Stomach (tissue), 4 donors: ENCODE results near the gene PKP4.

Experiments used
- EP300 ChIP-seq: sonication (generic); formaldehyde crosslinking; IDR thresholded peaks from one replicate; pipeline ENCODE4 v1.6.1; 2017; ENCODE audit warnings: antibody characterized with exemption
- POLR2A ChIP-seq, 4 donors: fragments of 450-650 bp; IDR thresholded peaks; one replicate each; pipeline ENCODE4 v1.6.1; 2016; ENCODE audit warnings: antibody characterized with exemption in 4 of 4, control low read depth in 2 of 4, mild to moderate bottlenecking in 1 of 4, moderate library complexity in 1 of 4
- POLR2AphosphoS5 ChIP-seq, 3 donors: sonication (generic); formaldehyde crosslinking; IDR thresholded peaks; one replicate each; pipeline ENCODE4 v1.6.1; 2016; ENCODE audit warnings: antibody characterized with exemption in 3 of 3
- TF ChIP-seq, protein P1 (sequence below), 7 experiments: fragments of 450-650 bp in 4 of 7; fragments of 200-600 bp in 3 of 7; sonication (generic) in 3 of 7; IDR thresholded peaks; one replicate each; pipeline ENCODE4 v1.5.1; 2016 to 2019; ENCODE audit warnings: antibody characterized with exemption in 7 of 7, control low read depth in 2 of 7, mild to moderate bottlenecking in 1 of 7

DNA sequence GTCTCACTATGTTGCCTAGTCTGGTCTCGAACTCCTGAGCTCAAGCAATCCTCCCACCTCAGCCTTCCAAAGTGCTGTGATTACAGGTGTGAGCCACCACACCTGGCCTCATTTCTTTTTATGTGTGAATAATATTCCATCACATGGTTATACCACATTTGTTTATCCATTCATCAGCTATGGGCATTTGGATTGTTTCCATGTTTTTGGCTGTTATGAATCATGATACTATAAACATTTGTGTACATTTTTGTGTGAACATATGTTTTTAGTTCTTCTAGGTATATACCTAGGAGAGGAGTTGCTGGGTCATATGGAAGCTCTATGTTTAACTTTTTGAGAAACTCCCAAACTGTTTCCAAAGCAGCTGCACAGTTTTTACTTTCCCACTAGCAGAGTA, 24.4 kb downstream of the PKP4 start:
- TF ChIP-seq, protein P1, sequence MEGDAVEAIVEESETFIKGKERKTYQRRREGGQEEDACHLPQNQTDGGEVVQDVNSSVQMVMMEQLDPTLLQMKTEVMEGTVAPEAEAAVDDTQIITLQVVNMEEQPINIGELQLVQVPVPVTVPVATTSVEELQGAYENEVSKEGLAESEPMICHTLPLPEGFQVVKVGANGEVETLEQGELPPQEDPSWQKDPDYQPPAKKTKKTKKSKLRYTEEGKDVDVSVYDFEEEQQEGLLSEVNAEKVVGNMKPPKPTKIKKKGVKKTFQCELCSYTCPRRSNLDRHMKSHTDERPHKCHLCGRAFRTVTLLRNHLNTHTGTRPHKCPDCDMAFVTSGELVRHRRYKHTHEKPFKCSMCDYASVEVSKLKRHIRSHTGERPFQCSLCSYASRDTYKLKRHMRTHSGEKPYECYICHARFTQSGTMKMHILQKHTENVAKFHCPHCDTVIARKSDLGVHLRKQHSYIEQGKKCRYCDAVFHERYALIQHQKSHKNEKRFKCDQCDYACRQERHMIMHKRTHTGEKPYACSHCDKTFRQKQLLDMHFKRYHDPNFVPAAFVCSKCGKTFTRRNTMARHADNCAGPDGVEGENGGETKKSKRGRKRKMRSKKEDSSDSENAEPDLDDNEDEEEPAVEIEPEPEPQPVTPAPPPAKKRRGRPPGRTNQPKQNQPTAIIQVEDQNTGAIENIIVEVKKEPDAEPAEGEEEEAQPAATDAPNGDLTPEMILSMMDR (IDR thresholded peaks at IDR 0.05), result no peak
- TF ChIP-seq POLR2A (IDR thresholded peaks at IDR 0.05) (no peak), EP300 (no peak), POLR2AphosphoS5 (IDR thresholded peaks at IDR 0.05) (no peak)
